Cardiac fibroblast (primary cell): ENCODE measurements around the gene TIMM23.
"Not testable (repeated sequence)": the region's sequence is repeated elsewhere in the genome, so short reads cannot be mapped to it uniquely, and the experiment has no call there.

Experiments used
- DNase-seq, 2 donors: peaks; one replicate each; pipeline versions ENCODE4 v3.0.0 to v3.0.0-alpha.2; 2010; ENCODE audit warnings: low read depth in 2 of 2
- H3K4me3 ChIP-seq, 2 donors: replicated peaks in 1 of 2; 1 replicate in 1 of 2; 2 replicates in 1 of 2; pipeline ENCODE4 v1.5.1; 2011; ENCODE audit warnings: low read depth in 2 of 2, low read length in 2 of 2, mild to moderate bottlenecking in 2 of 2, moderate library complexity in 1 of 2

The TIMM23 gene

DNA sequence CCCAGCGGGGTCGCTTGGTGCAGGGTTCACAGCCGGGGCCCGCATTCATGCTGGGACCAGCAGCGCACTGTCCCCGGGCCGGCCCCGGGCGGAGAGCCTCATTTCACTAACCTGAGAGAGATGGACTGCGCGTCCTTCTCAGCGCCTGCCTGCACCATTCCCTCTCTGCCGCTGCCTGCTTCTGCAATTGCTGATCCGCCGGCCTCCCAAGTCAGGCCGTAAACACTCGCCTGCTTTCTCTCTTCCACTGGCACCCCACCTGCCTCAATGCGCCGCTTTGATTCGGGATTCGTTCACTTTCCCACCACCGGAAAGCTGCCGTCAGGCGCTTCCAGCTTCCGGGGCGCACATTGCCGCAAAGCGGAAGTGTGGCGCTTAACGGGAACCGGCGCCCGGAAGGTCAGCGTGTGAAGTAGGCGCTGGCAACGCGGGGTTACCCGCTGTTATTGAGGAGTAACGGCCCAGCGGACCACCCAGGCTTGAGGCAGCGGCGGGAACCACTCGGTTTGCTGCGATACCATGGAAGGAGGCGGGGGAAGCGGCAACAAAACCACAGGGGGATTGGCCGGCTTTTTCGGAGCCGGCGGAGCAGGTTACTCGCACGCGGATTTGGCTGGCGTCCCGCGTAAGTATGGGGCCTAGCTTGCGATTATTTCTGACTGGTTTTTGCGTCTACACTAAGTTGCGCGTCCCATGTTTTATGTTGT lies at the start of gene TIMM23:
TSS of gene TIMM23 (plus strand) at position 384 of the 707 bp plus-strand sequence. CDS start at position 520, 136 bp downstream.
- peak within 1 kb of the TSS; percentile 69 to 71 for H3K4me3 ChIP-seq
- DNase-seq = peak; percentile 84 to 88

DNA sequence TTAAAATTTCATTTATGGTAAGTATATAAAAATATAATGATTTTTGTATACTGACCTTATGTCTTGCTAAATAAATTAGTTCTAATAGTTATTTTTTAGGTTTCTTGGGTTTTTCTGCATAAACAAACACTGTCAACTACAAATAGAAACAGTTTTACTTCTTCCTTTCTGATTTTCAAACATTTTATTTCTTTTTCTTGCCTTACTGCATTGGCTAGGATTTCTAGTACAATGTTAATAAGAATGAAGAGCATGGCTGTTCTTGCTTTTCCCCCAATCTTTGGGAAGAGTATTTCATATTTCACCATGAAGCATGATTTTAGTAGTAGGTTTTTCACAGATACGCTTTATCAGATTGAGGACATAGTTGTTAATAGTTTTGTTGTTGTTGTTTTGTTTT lies 45.5 kb upstream of the TIMM23 start:
- not testable (repeated sequence) for H3K4me3 ChIP-seq, DNase-seq

- not testable (repeated sequence) for DNase-seq
Measured at GRCh38 chr10:45931305-45931704, 41.0 kb upstream of the TIMM23 start.

DNA sequence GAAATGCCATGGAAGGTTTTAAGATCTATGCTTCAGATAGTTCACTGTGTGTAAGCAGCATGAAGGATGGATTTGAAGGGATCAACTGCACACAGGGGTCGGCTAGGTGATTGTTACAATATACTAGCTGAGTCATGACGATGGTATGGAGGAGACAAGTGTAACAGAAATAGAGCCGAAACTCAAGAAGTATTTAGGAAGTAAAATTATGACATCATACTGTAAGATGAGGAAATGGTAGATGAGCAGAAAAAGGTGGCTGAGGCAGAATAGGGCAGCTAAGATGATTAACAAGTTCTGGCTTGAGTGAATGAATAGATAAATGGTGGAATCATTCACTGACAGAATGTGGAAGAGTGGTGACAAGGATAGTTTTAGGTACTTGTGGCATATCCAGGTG lies 37.5 kb upstream of the TIMM23 start:
- H3K4me3 ChIP-seq, DNase-seq: not testable (repeated sequence)

More at GRCh38 chr10:45931305-45931704, 41.0 kb upstream of the TIMM23 start:
- H3K4me3 ChIP-seq = not testable (repeated sequence)

DNA sequence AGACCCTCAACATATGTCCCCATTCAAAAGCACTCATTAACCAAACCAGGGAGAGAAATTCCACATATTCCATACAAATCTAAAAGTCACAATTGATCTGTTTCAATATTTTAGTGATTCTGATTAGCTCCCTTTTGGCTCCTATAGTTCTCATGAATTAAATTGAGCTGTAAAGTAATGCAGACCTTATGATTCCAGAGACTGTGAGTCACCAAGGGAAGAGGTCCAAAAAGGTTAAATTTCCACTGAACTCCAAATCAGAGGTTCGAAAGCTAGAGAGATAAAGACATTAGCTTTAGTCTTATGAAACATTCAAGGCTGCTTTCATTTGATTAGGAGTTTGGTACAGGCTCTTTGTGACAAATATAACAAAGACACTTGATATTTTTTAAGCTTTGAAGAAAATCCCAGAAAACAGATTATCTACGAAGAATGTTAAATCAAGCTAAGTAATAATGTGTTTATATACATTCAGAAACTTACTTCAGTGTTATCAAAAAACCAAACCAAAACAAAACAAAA lies 33.1 kb upstream of the TIMM23 start:
- not testable (repeated sequence) for DNase-seq, H3K4me3 ChIP-seq

DNA sequence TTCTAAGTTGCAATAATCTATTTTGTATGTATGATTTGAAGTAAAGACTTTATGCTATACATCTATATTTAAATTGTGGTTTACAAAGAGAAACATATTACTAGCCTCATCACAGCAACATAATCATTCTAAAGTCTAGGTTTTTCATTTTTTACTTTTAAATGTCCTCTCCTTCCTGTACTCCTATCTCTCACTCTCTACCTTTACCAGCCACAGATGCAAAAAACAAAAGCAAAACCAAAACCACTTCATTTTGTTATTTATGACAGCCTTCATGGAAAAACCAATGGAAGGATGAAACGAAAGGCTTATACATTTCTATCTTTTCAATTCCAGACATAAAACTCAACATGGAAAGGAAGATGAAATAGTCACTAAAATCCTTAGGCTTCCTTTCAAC lies 31.1 kb upstream of the TIMM23 start:
- not testable (repeated sequence) for DNase-seq, H3K4me3 ChIP-seq

- not testable (repeated sequence) for H3K4me3 ChIP-seq, DNase-seq
Measured at GRCh38 chr10:45945476-45945875, 26.8 kb upstream of the TIMM23 start.

DNA sequence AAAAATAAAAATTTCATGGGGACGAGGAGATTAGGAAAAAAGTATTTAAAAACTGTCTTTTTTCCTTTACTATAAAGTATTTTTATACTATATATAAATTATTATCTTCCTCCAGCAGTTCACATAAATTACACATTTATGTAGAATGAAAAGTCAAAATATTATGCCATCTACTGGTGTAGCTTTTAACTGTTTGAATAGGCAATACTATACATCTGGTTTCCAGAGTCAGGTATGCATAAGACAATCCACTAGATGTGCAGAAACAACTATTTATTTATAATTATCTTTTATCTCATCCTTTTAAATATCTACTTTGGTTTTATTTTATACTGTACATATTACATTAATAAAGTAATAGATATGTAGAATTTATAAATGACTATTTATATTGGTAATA lies 24.9 kb upstream of the TIMM23 start:
- not testable (repeated sequence) for DNase-seq, H3K4me3 ChIP-seq

DNA sequence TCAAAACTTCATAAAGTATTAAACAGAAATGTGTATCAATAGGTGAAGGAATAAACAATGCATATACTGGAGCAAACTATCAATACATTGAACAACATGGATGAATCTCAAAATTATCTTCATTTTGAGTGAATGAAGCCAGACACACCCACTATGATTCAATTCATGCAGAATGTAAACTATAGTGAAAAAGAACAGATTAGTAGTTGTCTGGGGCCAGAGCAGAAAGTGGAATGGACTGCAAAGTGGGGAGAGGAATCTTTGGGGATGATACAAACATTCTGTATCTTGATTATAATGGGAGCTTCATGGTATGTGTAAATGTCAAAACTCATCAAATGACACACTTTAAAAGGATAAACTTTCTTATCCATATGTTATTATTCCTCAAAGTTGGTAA lies 23.5 kb upstream of the TIMM23 start:
- H3K4me3 ChIP-seq = not testable (repeated sequence)
- peak in 1 of 2 donors; percentile 4 for DNase-seq

- H3K4me3 ChIP-seq, DNase-seq: not testable (repeated sequence)
Measured at GRCh38 chr10:45954367-45954766, 17.9 kb upstream of the TIMM23 start.

DNA sequence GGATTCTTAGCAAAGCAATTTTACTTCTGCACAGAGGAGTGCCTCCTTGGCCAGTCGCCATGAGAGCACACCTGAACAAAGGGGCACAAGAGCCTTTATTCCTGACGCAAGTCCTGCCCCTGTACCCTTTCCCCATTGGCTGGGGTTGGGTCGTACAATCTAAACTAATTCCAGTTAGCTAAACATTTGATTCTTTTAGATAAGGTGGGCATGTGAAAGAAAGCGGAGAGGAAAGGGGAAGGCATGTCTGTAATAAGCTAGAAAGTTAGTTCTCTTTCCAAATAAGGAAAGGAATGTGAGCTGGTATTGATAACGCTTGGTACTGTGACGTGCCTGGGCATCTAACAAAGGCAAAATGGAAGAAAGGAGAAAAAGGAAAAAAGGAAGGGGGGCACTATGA lies 15.7 kb upstream of the TIMM23 start:
- H3K4me3 ChIP-seq, DNase-seq: not testable (repeated sequence)

DNA sequence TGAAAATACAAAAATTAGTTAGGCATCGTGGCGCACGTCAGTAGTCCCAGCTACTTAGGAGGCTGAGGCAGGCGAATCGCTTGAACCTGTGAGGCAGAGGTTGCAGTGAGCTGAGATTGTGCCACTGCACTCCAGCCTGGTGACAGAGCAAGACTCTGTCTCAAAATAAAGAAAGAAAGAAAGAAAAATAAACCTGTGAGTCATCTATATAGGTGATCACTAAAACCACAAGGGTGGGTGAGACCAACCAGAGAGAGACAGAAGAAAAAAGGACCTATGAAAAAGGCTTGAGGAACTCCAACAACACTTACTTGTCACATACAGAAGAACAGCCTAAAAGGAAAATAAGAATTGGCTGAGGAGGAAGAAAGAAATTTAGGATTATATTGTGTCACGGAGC lies 14.4 kb upstream of the TIMM23 start:
- not testable (repeated sequence) for H3K4me3 ChIP-seq, DNase-seq

- DNase-seq, H3K4me3 ChIP-seq: not testable (repeated sequence)
Measured at GRCh38 chr10:45962686-45963452, 9.4 kb upstream of the TIMM23 start.

DNA sequence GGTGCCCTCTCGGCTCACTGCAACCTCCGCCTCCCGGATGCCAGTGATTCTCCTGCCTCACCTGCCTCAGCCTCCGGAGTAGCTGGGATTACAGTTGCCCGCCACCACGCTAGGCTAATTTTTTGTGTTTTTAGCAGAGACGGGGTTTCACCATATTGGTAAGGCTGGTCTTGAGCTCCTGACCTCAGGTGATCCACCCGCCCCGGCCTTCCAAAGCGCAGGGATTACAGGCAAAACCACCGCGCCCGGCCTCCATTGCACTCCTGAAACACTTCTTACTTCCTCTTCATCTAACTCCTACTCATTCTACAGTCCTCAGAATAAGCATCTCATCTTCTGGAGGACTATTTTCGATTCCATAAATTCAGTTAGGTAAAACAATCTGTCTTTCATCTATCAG lies 1.3 kb upstream of the TIMM23 start:
- not testable (repeated sequence) for DNase-seq
- H3K4me3 ChIP-seq = peak overlapping the region; percentile 8 to 69

GRCh38 chr10:45971742-45972105 lies 565 bp upstream of the TIMM23 start:
- DNase-seq = peak in 1 of 2 donors; percentile 5
- H3K4me3 ChIP-seq = peak overlapping the region; percentile 69 to 71

- DNase-seq = peak; percentile 13 to 27
- H3K4me3 ChIP-seq = peak overlapping the region; percentile 69 to 71
Measured at GRCh38 chr10:45972813-45973169, 502 bp downstream of the TIMM23 start.

- not testable (repeated sequence) for DNase-seq, H3K4me3 ChIP-seq
Measured at GRCh38 chr10:45974041-45974440, 1.8 kb downstream of the TIMM23 start.

- not testable (repeated sequence) for DNase-seq, H3K4me3 ChIP-seq
Measured at GRCh38 chr10:45978554-45978953, 6.3 kb downstream of the TIMM23 start.

- DNase-seq, H3K4me3 ChIP-seq: not testable (repeated sequence)
Measured at GRCh38 chr10:45981367-45981766, 9.1 kb downstream of the TIMM23 start.
